GM23338 (cell line): Measurements from ENCODE around the gene ALDOA. TPM values are rescaled to one million over a fixed set of nuclear protein-coding genes. Genes with fewer than 3 reads are reported as not detected.

ENCODE experiments used
- ATAC-seq: fragments of 200-7000 bp; cut with Tn5 transposase; 3 replicates; pipeline ENCODE4 v1.9.1; 2020
- DNase-seq: peaks from one replicate; pipeline ENCODE4 v3.0.0-alpha.2; 2015; ENCODE audit warnings: low spot score
- H2AFZ ChIP-seq: fragments of 200-600 bp; sonication (generic); 2 replicates; pipeline ENCODE4 v1.8.0; 2016; ENCODE audit warnings: antibody characterized with exemption, mild to moderate bottlenecking, moderate library complexity
- H3F3A ChIP-seq: fragments of 200-600 bp; sonication (generic); replicated peaks from 2 replicates; pipeline ENCODE4 v1.8.0; 2017; ENCODE audit warnings: antibody characterized with exemption, mixed run types, low read depth
- H3K27ac ChIP-seq: fragments of 200-600 bp; sonication (generic); 2 replicates; pipeline ENCODE4 v1.6.1; 2016; ENCODE audit warnings: low read depth
- H3K27me3 ChIP-seq: fragments of 200-600 bp; sonication (generic); 2 replicates; pipeline ENCODE4 v1.8.0; 2016; ENCODE audit warnings: mild to moderate bottlenecking, mixed run types, moderate library complexity; ENCODE audit not compliant: insufficient read depth
- H3K36me3 ChIP-seq: fragments of 200-600 bp; sonication (generic); 2 replicates; pipeline ENCODE4 v1.8.0; 2016; ENCODE audit warnings: mild to moderate bottlenecking; ENCODE audit not compliant: insufficient read depth
- H3K4me1 ChIP-seq: fragments of 200-600 bp; sonication (generic); 2 replicates; pipeline ENCODE4 v1.8.0; 2016; ENCODE audit warnings: mild to moderate bottlenecking, moderate library complexity; ENCODE audit not compliant: insufficient read depth
- H3K4me2 ChIP-seq: fragments of 200-600 bp; sonication (generic); 2 replicates; pipeline ENCODE4 v1.7.1; 2017; ENCODE audit warnings: mixed run types
- H3K4me3 ChIP-seq: fragments of 200-600 bp; sonication (generic); 2 replicates; pipeline ENCODE4 v1.6.1; 2016; ENCODE audit warnings: mixed run types
- H3K79me2 ChIP-seq: fragments of 200-600 bp; sonication (generic); replicated peaks from 2 replicates; pipeline ENCODE4 v1.8.0; 2017; ENCODE audit warnings: mild to moderate bottlenecking; ENCODE audit not compliant: insufficient read depth
- H3K9me2 ChIP-seq: fragments of 200-600 bp; sonication (generic); 2 replicates; pipeline ENCODE4 v1.8.0; 2017; ENCODE audit not compliant: insufficient read depth
- H4K20me1 ChIP-seq: fragments of 200-600 bp; sonication (generic); replicated peaks from 2 replicates; pipeline ENCODE4 v1.8.0; 2017; ENCODE audit warnings: mild to moderate bottlenecking; ENCODE audit not compliant: insufficient read depth
- H3K27ac Mint-ChIP-seq: 2 replicates; pipeline ENCODE4 v1.8.0; 2020; ENCODE audit warnings: inconsistent platforms, mild to moderate bottlenecking, moderate library complexity, mixed read lengths
- H3K27me3 Mint-ChIP-seq: 3 replicates; pipeline ENCODE4 v1.8.0; 2022; ENCODE audit warnings: low read depth, mild to moderate bottlenecking, moderate library complexity, mixed read lengths, inconsistent platforms; ENCODE audit not compliant: insufficient read depth, poor library complexity
- H3K36me3 Mint-ChIP-seq: 3 replicates; pipeline ENCODE4 v1.8.0; 2021; ENCODE audit warnings: low read depth, mild to moderate bottlenecking, inconsistent platforms, moderate library complexity, mixed read lengths
- H3K4me1 Mint-ChIP-seq: 3 replicates; pipeline ENCODE4 v1.8.0; 2020; ENCODE audit warnings: mild to moderate bottlenecking, inconsistent platforms, mixed read lengths
- H3K4me3 Mint-ChIP-seq: 3 replicates; pipeline ENCODE4 v1.8.0; 2021; ENCODE audit warnings: moderate library complexity, mild to moderate bottlenecking, inconsistent platforms, mixed read lengths
- H3K9me3 Mint-ChIP-seq: 3 replicates; pipeline ENCODE4 v1.8.0; 2020; ENCODE audit warnings: moderate library complexity, mild to moderate bottlenecking, inconsistent platforms, mixed read lengths
- CREB1 ChIP-seq: fragments of 250-450 bp; sonication (Bioruptor Pico); IDR thresholded peaks from 2 replicates; pipeline ENCODE4 v1.5.0; 2020; ENCODE audit warnings: low read depth, mild to moderate bottlenecking, moderate library complexity
- CTCF ChIP-seq, 2 experiments: fragments of 200-600 bp in 1 of 2; sonication (generic) in 1 of 2; conservative IDR thresholded peaks; 2 replicates each; pipeline versions ENCODE4 v1.5.1 to v1.6.1; 2016 to 2017; ENCODE audit warnings: antibody characterized with exemption in 2 of 2, low read depth in 2 of 2, mild to moderate bottlenecking in 2 of 2, moderate library complexity in 1 of 2
- ETS1 ChIP-seq: IDR thresholded peaks from 2 replicates; pipeline ENCODE4 v1.6.1; 2016; ENCODE audit warnings: antibody characterized with exemption
- EZH2 ChIP-seq: fragments of 200-600 bp; sonication (generic); IDR thresholded peaks from one replicate; pipeline ENCODE4 v1.8.0; 2017; ENCODE audit warnings: antibody characterized with exemption, mild to moderate bottlenecking, low read depth; ENCODE audit not compliant: unreplicated experiment
- EZH2phosphoT487 ChIP-seq: fragments of 200-600 bp; sonication (generic); IDR thresholded peaks from one replicate; pipeline ENCODE4 v1.8.1; 2018; ENCODE audit warnings: antibody characterized with exemption; ENCODE audit not compliant: unreplicated experiment
- JUNB ChIP-seq: IDR thresholded peaks from one replicate; pipeline ENCODE4 v1.6.1; 2016; ENCODE audit warnings: antibody characterized with exemption; ENCODE audit not compliant: unreplicated experiment
- NANOG ChIP-seq: IDR thresholded peaks from 2 replicates; pipeline ENCODE4 v1.6.1; 2016; ENCODE audit warnings: antibody characterized with exemption, borderline replicate concordance
- POLR2AphosphoS5 ChIP-seq: IDR thresholded peaks from 2 replicates; pipeline ENCODE4 v1.6.1; 2016; ENCODE audit warnings: antibody characterized with exemption, low read depth
- REST ChIP-seq: IDR thresholded peaks from one replicate; pipeline ENCODE4 v1.6.1; 2018; ENCODE audit warnings: antibody characterized with exemption; ENCODE audit not compliant: unreplicated experiment
- STAT1 ChIP-seq: IDR thresholded peaks from one replicate; pipeline ENCODE4 v1.6.1; 2016; ENCODE audit warnings: antibody characterized with exemption; ENCODE audit not compliant: unreplicated experiment
- ZNF114 ChIP-seq: fragments of 250-450 bp; sonication (Bioruptor Pico); IDR thresholded peaks from 2 replicates; pipeline ENCODE4 v1.5.0; 2020; ENCODE audit warnings: mild to moderate bottlenecking, moderate library complexity
- ZNF331 ChIP-seq: fragments of 250-450 bp; sonication (Bioruptor Pico); IDR thresholded peaks from 2 replicates; pipeline ENCODE4 v1.5.0; 2020; ENCODE audit warnings: low read depth, mild to moderate bottlenecking, moderate library complexity
- ZNF462 ChIP-seq: fragments of 250-450 bp; sonication (Bioruptor Pico); IDR thresholded peaks from 2 replicates; pipeline ENCODE4 v1.5.0; 2020; ENCODE audit warnings: mild to moderate bottlenecking, moderate library complexity
- polyA plus RNA-seq: library from polyadenylated mRNA; unstranded; fragments of >200 nt; fragmentation: Nextera tagmentation; extraction: Ambion mirVana; gene quantifications from 2 replicates; pipeline ENCODE4 v1.2.1, GENCODE V29; 2016
- total RNA-seq: library from RNA; depleted of rRNA; stranded (reverse); fragments of >200 nt; shearing (Covaris generic); gene quantifications from 2 replicates; pipeline ENCODE4 v1.2.3, GENCODE V29; 2014

Gene ALDOA
- total and polyA plus RNA-seq, 2 experiments from 2014 or later = 1,054 to 1,306 TPM

GRCh38 chr16:30088237-30088831 is 22.8 kb downstream of the ALDOA start:
- TF ChIP-seq EZH2phosphoT487 (no peak), ETS1 (no peak), ZNF114 (no peak), ZNF331 (no peak), POLR2AphosphoS5 (no peak), REST (no peak), CREB1 (no peak), STAT1 (no peak), CTCF (conservative IDR thresholded peaks at IDR 0.05; ENCODE audit: low read depth in 2 of 2) (no peak), NANOG (no peak), ZNF462 (no peak), EZH2 (no peak), JUNB (no peak)
- no peak overlapping the region for H3K4me2 ChIP-seq
- no peak overlapping the region for H3K4me3 ChIP-seq
- no peak for ATAC-seq
- H3K9me2 ChIP-seq = no peaks in the 10 kb centered on the region
- peaks cover 6% of the 10 kb centered on the region for H3K4me1 ChIP-seq
- H4K20me1 ChIP-seq = no peaks in the 10 kb centered on the region; the same call in 1 of the 2 replicates
- peaks cover 30% of the 10 kb centered on the region for H3K36me3 Mint-ChIP-seq
- peaks cover 11% of the 10 kb centered on the region for H3K4me1 Mint-ChIP-seq
- no peak overlapping the region for H2AFZ ChIP-seq
- no peak for DNase-seq
- 0 out of 2 replicates have a peak, but pooled peaks cover 3% of the 10 kb centered on the region for H3K27me3 ChIP-seq
- H3K27ac Mint-ChIP-seq = peak overlapping the region; percentile 29; the same call in 1 of the 2 replicates
- H3K27ac ChIP-seq = no peak overlapping the region
- no peak overlapping the region for H3K4me3 Mint-ChIP-seq
- H3K9me3 Mint-ChIP-seq = no peaks in the 10 kb centered on the region; the same call in 2 of the 3 replicates
- H3F3A ChIP-seq = peaks cover 10% of the 10 kb centered on the region
- peaks cover 12% of the 10 kb centered on the region for H3K27me3 Mint-ChIP-seq
- no peaks in the 10 kb centered on the region for H3K79me2 ChIP-seq
- H3K36me3 ChIP-seq = no peaks in the 10 kb centered on the region
